Heart right ventricle (tissue), 16 donors: ENCODE results near the gene AUTS2. TPM values are rescaled to one million over a fixed set of nuclear protein-coding genes. Genes with fewer than 3 reads are reported as not detected.
"Not testable (repeated sequence)": the region's sequence is repeated elsewhere in the genome, so short reads cannot be mapped to it uniquely, and the experiment has no call there.

Source experiments
- ATAC-seq, 8 donors: fragments of 200-7000 bp; cut with Tn5 transposase; one replicate each; pipeline ENCODE4 v1.9.1; 2020; ENCODE audit warnings: mild to moderate bottlenecking in 8 of 8, moderate library complexity in 8 of 8, moderate number of reproducible peaks in 1 of 8
- DNase-seq, 2 donors: peaks; one replicate each; pipeline ENCODE4 v3.0.0-alpha.2; 2020
- H3K27ac ChIP-seq, 10 donors: fragments of 200-600 bp; sonication (generic) in 2 of 10; one replicate each; pipeline versions ENCODE4 v1.5.0 to v1.8.0; 2020 to 2022; ENCODE audit warnings: mild to moderate bottlenecking in 3 of 10
- H3K27me3 ChIP-seq, 7 donors: fragments of 200-600 bp; one replicate each; pipeline ENCODE4 v1.8.0; 2021 to 2022; ENCODE audit warnings: mild to moderate bottlenecking in 2 of 7
- H3K36me3 ChIP-seq, 9 donors: fragments of 200-600 bp; sonication (generic) in 1 of 9; one replicate each; pipeline versions ENCODE4 v1.5.0 to v1.8.0; 2020 to 2022; ENCODE audit warnings: mild to moderate bottlenecking in 2 of 9
- H3K4me1 ChIP-seq, 9 donors: fragments of 200-600 bp; sonication (generic) in 1 of 9; one replicate each; pipeline versions ENCODE4 v1.5.0 to v1.8.0; 2020 to 2022; ENCODE audit warnings: mild to moderate bottlenecking in 4 of 9
- H3K4me3 ChIP-seq, 10 donors: fragments of 200-600 bp; sonication (generic) in 2 of 10; one replicate each; pipeline versions ENCODE4 v1.5.0 to v1.8.0; 2020 to 2022; ENCODE audit warnings: mild to moderate bottlenecking in 7 of 10, moderate library complexity in 2 of 10
- H3K9me3 ChIP-seq, 11 donors: fragments of 200-600 bp in 10 of 11; sonication (generic) in 2 of 11; one replicate each; pipeline versions ENCODE4 v1.5.0 to v1.8.0; 2013 to 2022; ENCODE audit warnings: mild to moderate bottlenecking in 2 of 11, control low read depth in 1 of 11, moderate library complexity in 1 of 11
- CTCF ChIP-seq, 9 donors: fragments of 200-600 bp; sonication (generic) in 2 of 9; IDR thresholded peaks; one replicate each; pipeline versions ENCODE4 v1.5.0 to v1.8.0; 2021 to 2022; ENCODE audit warnings: antibody characterized with exemption in 9 of 9, mild to moderate bottlenecking in 5 of 9, moderate library complexity in 1 of 9
- WGBS, 2 donors: extraction: QIAGEN DNeasy Blood & Tissue Kit; methylation state at CpG; one replicate each; pipeline ENCODE4 v1.1.7; 2013; ENCODE audit warnings: inconsistent platforms in 1 of 2; 5-methylcytosine and 5-hydroxymethylcytosine counted together
- intact Hi-C, 10 donors: fragments of 100-400 bp; cut with DNase I; formaldehyde crosslinking; loops; one replicate each; pipeline versions ENCODE4 v1.11.1 to v1.14.2; 2022
- polyA plus RNA-seq, 2 donors: library from polyadenylated mRNA; stranded (reverse); fragments of 200-250 nt; gene quantifications; one replicate each; pipeline ENCODE4 v1.2.3, GENCODE V29; 2013
- total RNA-seq, 10 donors: library from RNA; stranded (reverse); fragmentation: NEBNext Ultra II Directional in 3 of 10; extraction: Animal tissue kit (Norgen Biotek cat#: 25700) in 3 of 10; gene quantifications; one replicate each; pipeline versions ENCODE4 v1.2.1 to v1.2.4, GENCODE V29; 2021 to 2023
- donor health status: Arrhythmogenic right ventricular cardiomyopathy.
- donor health status: ischemic (EF 13 %, LVEDD 7.1; RV severe dilation, severe dysfunction).
- donor health status: healthy with polysubstance abuse.
- donor health status: DM: no; HTN: yes; CAD: no.
- donor health status: DM: no; HTN: no; CAD: no.
- donor health status: ischemic (EF 25% LVEDD 6.9; RV normal size, moderate dysfunction).
- donor health status: ischemic (EF 25% LVEDD 5.7; RV mildly dilated, moderate dysfunction).
- donor health status: healthy.
- donor health status: DM: yes; HTN: yes; CAD: no.
- donor health status: Ischemic cardiomyopathy.
- donor health status: ischemic (EF 35%, LVEDD 5.7; RV mildly dilated, moderate dysfunction).
- donor health status: nonischemic (EF 11% LVEDD 7.7; RV severe dilation, severe dysfunction).
- donor health status: DM: yes; HTN: yes; CAD: no.
- donor health status: PGD.
- donor health status: ischemic (EF 29% LVEDD 5.4; RV normal size, mild dysfunction).
- donor health status: nonischemic (EF 23%, LVEDD 6.1; RV moderate dilation, normal function).

AUTS2 gene
- total and polyA plus RNA-seq, 12 donors: 1.6 to 11.2 (median 7.3) TPM

GRCh38 chr7:70810558-70811139, 1212.4 kb downstream of the AUTS2 start:
- 70 to 75% methylated on average over 3 of the region's 3 CpGs for whole genome bisulfite sequencing, 2 donors
- no peak for DNase-seq
- Histone ChIP-seq H3K27me3 (peaks cover 0 to 35% (median 7%) of the 10 kb centered on the region in 7 donors), H3K9me3 (peaks cover 0 to 6% (median 0%) of the 10 kb centered on the region in 11 donors), H3K27ac (no peak overlapping the region), H3K36me3 (no peaks in the 10 kb centered on the region), H3K4me3 (no peak overlapping the region), H3K4me1 (no peaks in the 10 kb centered on the region)
- intact Hi-C loops: no loop called here
- TF ChIP-seq CTCF (IDR thresholded peaks at IDR 0.05): no peak
- ATAC-seq: no peak

GRCh38 chr7:70812511-70812910, 1214.2 kb downstream of the AUTS2 start:
- TF ChIP-seq CTCF (IDR thresholded peaks at IDR 0.05): no peak
- no peaks in the 10 kb centered on the region for H3K4me1 ChIP-seq
- H3K27ac ChIP-seq: no peak overlapping the region
- intact Hi-C loops: no loop called here
- H3K27me3 ChIP-seq: peaks cover 0 to 34% (median 7%) of the 10 kb centered on the region in 7 donors
- 39 to 41% methylated on average over 3 of the region's 3 CpGs for WGBS, 2 donors
- H3K4me3 ChIP-seq: no peak overlapping the region
- peaks cover 0 to 19% (median 4%) of the 10 kb centered on the region in 11 donors for H3K9me3 ChIP-seq
- no peaks in the 10 kb centered on the region for H3K36me3 ChIP-seq
- no peak for DNase-seq
- ATAC-seq: no peak

GRCh38 chr7:70822490-70822889, 1224.2 kb downstream of the AUTS2 start:
- intact Hi-C loops: loop anchor here in 4 of 10 donors (10.0 kb wide), 1 partner anchor 912 kb away; no protein-coding TSS in a partner anchor
- peaks cover 0 to 24% (median 0%) of the 10 kb centered on the region in 7 donors for H3K27me3 ChIP-seq
- not testable (repeated sequence) for H3K4me1 ChIP-seq, H3K36me3 ChIP-seq, H3K4me3 ChIP-seq, H3K27ac ChIP-seq, DNase-seq, ATAC-seq
- 83 to 87% methylated on average over 6 of the region's 6 CpGs for WGBS, 2 donors
- peaks cover 0 to 11% (median 4%) of the 10 kb centered on the region in 11 donors for H3K9me3 ChIP-seq

GRCh38 chr7:70829221-70830059, 1231.2 kb downstream of the AUTS2 start:
- Histone ChIP-seq H3K9me3 (peaks cover 0 to 2% (median 0%) of the 10 kb centered on the region in 11 donors), H3K36me3 (no peaks in the 10 kb centered on the region), H3K4me3 (peak overlapping the region in 4 of 10 donors; percentile 5 to 36 (median 21)), H3K27ac (no peak overlapping the region), H3K4me1 (peaks cover 0 to 9% (median 4%) of the 10 kb centered on the region in 9 donors), H3K27me3 (peaks cover 0 to 48% (median 10%) of the 10 kb centered on the region in 7 donors)
- peak; percentile 36 to 93 (median 88) for TF ChIP-seq CTCF (IDR thresholded peaks at IDR 0.05)
- intact Hi-C loops: loop anchor here in 8 of 10 donors (1.0 to 10.0 kb wide), 5 partner anchors 903 to 907 kb away; no protein-coding TSS in a partner anchor
- 5 to 6% methylated on average over 29 of the region's 29 CpGs for WGBS, 2 donors
- ATAC-seq (peak in 7 of 8 donors; percentile 58 to 81 (median 68)), DNase-seq (peak; percentile 57 to 63)
